HG03558 (cell line): ENCODE data around the gene WDR54.

Experiments
- ATAC-seq: cut with Tn5 transposase; IDR thresholded peaks from one replicate; pipeline ENCODE4 v1.9.1; 2021; ENCODE audit warnings: moderate number of reproducible peaks; ENCODE audit not compliant: unreplicated experiment; ENCODE audit errors: extremely low read depth

The WDR54 gene, protein sequence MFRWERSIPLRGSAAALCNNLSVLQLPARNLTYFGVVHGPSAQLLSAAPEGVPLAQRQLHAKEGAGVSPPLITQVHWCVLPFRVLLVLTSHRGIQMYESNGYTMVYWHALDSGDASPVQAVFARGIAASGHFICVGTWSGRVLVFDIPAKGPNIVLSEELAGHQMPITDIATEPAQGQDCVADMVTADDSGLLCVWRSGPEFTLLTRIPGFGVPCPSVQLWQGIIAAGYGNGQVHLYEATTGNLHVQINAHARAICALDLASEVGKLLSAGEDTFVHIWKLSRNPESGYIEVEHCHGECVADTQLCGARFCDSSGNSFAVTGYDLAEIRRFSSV

DNA sequence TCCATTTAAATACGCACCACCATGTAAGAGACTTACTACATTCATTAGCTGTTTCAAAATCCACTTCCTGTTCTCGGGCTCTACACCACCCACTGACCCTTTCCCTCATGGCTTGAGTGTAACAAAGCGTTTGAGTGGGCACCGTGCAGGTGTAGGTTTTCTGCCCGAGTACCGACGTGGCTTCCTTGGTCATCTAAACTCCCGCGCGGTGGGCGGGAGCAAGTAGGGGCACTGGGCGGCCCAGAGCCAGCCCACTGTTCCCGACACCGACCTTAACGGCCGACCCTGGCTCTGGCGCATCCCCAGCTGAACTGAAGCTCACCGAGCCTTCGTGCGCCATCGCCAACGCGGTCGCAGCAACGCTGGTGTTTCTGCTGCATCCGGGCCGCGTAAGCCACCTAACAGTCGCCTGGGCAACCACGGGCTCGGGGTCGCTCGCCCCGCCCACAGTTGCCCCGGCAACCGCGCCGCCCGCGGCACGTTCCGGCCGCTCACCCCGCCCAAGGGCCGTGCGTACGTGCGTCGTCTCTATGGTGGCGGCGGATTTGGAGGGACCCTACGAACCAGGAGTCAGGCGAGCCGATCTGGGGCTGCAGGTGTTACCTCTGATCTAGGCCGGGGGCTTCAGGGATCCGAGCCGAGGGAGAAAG lies at the start of gene WDR54, which contains the start of gene C2orf81:
TSS of gene WDR54 (plus strand) at position 510 of the 650 bp plus-strand sequence. CDS start 424 bp downstream, outside the sequence.
TSS of gene C2orf81 (minus strand) at position 399 of the 650 bp plus-strand sequence. CDS start at position 340, 59 bp downstream.
- ATAC-seq, result peak; percentile 69

DNA sequence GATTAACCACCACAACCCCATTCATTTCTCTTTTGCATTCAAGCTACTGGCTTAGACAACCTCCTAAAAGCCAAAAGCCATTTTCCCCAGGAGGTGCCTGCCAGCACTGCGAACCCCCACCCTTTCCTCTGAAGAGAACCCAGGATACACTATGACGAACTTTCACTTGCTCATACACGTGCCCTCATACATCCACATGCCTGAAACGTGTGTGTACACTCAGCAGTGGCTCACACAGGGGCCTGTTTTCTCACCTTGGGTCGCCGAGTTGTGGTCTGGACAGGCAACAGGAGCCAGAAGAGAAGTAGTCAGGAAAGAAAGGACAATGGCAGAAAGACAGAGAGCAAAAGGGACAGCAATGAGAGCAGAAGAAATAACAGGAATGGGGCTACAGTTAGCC lies 48.9 kb upstream of the WDR54 start:
- ATAC-seq, result no peak

DNA sequence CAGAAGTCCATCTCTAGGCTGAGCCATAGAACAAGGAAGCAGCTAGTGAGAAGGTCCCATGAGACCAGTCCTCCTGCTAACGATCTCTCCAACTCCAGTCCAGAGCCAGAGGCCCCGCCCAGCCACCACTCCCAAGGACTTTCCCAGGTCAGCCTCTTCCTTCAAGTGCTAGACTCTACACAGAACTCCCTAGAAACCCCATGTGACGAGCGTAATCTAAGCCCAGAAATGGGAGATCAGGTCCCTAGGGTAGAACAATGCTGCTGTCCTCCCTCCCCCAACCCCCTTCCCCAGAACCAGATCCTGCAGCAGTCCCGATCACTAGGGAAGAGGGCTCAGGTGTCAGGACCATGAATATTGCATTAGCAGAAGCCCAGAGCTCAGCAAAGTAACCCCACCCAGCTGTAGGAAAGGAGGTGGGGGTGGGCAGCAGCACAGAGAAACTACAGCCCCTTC lies 48.3 kb upstream of the WDR54 start:
- ATAC-seq, result no peak

DNA sequence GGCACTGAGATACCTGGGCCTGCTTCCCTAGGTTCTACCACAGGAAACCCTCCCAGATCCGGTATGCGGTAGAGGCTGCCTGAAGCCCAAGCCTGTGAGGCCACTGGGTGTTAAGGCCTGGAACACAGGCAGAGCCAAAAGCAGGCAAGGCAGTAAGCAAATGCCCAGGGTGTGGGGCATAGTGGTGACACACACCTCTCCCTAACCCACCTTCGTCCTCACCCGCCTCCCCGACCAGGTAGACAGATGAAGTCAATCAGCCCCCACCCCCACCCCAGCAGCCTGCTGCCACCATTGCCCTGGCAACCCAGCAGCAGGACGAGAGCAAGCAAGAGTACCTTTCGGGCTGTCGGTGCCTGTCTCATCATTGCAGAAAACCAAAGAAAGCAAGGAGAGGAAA lies 47.5 kb upstream of the WDR54 start:
- ATAC-seq, result no peak

DNA sequence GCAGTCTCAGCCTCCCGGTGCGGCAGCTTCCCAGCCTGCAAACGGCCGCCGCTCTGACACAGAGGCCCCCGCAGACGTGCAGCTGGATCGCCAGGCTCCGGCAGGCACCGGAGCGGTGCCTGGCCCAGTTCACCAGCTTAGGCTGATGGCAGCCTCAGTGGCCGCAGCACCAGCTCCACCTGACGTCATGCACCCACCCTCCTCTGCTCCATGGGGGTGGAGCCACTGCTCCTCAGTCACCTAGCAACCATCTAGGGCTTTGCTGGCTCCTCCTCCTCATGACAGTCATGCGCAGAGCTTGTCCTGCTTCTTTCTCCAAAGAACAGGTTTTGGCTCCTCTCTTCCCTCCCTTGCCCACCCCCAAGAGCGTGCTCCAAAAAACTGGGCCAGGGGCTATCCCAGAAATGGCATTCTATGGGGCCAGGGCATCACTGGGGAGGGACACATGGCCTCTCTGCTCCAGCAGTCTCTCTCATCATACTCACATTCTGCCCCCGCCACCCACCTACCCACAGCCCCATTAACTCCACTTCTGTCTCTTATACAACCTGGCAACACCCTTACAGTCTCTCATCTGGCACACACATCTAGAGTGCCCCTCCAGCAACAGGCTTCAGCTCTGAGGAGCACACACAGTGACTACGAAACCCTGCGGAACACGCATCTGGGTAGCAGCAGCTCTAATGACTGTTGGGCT lies 46.9 kb upstream of the WDR54 start:
- no peak for ATAC-seq

DNA sequence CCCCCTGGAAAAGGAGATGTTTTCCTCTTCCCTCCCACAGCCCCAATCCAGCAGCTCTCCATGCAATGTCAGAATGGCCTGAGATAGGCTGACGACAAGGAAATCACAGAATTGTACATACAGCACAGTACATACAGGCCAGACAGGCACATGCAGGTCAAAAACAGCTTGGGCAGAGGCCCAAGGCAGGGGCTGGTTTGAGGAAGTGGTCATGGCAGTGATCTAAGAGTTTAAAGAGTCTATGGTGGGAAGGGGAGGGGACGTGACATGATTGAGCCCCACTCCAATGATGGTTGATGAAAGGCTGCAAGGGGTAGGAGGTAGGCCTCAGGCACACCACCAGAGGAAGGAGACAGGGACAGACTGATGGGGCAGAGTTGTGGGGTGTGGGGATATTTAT lies 45.7 kb upstream of the WDR54 start:
- no peak for ATAC-seq

DNA sequence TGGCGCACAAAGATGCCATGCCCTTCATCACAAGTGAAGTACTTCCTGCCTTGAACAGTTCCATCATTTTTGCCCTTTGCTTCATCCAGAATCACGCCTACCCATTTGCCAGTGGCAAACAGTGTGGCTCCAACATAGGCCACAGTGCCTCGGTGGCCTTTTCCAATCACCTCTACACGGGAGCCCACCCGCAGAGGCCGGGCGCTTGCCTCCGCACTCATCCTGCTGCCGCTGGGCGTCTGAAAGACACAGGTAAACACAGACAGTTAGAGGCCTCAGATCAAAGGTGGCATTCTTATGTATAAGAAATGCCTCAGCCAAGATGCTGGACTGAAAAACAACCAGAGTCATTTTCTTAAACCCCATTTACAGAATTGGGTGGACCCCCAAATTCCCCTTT lies 43.5 kb upstream of the WDR54 start:
- ATAC-seq, result no peak

DNA sequence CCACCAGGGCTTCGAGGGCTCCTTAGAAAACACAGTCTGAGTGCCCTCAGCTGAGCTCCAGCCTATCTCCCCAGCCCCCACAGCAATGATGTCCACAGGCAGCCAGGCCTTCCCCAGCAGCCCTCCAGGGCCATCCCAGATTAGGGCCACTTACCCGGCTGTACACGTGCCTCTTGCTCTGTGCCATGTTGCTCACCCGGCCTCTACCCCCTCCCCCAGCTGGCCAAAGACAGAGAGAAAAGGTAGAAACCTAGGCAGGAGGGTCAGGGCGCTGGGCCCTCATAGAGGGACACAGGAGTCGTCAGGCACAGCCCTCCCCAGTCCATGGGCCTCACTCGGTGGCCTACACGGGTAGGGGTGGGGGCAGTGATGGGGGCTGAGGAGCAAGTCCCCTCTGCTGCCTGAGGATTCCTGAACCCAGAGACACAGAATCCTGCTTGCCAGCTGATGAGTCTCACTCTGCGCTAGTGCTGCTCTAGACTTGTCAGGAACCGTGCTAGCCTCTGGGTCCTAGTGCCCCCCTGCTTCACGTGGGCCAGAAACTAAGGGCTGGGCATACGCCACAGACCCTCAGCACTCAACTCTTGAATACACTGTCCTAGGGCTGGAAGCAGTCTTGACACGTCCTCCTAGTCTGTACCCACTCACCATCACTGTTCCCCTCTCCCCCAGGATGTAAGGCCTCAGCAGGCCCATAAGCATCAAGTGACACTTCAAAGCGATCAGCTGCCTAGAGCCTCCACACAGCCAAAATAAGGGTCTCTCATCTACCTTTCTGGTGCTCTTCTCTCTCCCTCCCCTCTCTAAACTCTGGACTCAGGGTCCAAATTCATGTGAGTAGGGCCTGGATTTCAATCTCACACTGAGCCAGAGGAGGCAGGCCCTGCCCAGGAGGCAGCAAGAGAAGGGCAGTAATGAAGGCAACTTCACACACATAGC lies 41.4 kb upstream of the WDR54 start, which contains the start of gene DCTN1:
TSS of gene DCTN1 (minus strand) at position 461 of the 939 bp plus-strand sequence. CDS start at position 187, 274 bp downstream.
- no peak for ATAC-seq

DNA sequence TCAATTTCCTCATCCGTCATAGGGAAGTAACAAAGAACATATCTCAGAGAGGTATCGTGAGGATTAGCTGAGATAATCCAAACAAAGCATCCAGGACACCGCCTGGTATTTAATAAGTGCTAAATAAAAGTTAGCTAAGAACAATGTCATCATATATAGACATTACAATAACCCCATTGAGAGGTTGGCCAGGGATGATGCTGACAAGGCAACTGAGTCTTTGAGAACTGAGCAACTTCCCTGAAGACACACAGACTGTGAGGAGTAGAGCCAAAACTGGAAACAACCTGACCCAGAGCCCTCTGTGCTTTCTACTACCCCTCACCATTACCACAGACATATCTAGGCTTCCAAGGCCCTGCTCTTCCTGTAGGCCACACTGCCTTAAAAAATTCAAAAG lies 39.8 kb upstream of the WDR54 start:
- ATAC-seq, result no peak

DNA sequence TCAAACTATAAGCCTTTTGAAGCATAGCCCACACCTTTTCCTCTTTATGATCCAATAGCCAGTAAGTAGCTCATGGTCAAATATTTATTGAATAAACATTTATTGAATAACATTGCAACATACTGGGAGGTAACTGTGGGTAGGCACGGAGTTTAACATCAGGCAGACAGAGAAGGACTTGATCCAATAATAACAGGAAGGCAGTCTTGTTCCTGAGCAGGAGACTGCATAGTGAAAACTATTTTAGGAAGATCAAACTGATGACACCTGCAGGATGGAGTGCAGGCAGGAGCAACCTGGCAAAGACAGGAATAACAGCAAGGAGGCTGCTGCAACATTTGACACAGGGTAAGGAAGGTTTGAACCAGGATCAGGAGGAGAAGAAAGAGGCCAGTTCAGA lies 38.3 kb upstream of the WDR54 start:
- no peak for ATAC-seq

DNA sequence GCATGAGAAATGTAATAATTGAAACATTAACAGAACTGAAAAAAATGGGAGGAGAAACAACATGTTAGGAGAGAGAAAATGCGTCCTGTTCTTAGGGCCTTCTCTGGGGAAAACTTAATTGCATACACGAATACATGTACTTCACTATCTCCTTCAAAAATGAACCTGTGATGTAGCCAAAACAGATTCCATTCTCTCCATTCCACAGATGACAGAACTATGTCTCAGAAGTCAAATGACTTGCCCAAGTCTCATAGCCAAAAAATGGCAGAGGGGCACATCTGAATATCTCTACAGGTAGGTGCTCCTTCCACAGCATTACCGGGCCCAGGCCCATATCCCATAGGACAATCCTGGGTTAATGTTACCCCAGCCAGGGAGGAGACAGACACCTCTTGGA lies 37.5 kb upstream of the WDR54 start:
- no peak for ATAC-seq

DNA sequence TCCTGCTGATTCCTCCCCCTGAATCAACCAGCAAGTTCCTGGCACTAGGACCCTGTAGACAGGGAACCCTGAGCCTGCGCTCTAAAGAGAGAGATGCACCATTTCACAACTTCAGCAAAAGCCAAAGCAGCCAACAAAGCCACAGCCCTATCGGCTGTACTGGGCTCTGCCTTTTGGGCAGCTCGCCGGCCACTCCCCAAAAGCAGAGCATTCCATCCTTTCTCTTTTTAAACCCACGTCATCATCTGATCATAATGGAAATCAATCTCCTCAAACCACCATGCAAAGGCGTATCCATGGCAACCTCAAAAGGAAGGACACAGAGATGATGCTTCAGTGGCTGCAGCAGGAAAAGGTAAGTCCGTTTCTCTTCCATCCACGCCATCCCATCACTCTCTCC lies 36.1 kb upstream of the WDR54 start:
- ATAC-seq, result no peak

DNA sequence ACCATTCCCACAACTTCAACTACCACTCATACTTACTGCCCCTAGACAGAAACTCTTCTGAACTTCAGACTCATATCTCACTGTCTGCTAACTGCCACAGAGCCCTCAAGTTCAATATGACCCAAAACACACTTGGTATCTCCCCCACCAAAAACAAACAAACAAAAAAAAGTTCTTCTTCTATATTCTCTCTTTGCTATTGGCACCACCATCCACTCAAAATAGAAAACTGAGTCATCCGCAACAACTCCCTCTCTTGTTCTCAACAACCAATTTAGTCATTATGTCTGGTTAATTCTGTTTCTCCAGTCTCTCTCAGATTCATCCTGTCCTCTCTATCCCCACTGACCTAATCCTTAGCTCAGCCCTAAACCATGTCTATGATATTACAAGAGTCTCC lies 34.2 kb upstream of the WDR54 start:
- no peak for ATAC-seq

DNA sequence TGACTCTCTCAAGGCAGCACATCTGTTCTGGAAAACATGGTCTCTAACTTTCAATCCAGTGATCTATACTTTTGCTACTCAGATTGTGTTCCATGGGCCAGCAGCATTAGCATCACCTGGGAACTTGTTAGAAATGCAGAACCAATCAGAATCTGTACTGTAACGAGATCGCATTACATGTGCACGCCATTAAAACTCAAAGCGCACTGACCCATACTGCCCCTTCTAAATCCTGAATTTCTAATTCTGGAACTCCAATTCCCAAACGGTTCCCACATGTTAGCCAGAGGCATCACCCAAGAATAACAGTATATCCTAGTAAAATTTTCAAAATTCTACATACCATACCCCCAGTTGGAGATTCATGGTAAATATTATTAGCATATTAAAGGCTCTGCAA lies 30.9 kb upstream of the WDR54 start:
- no peak for ATAC-seq

DNA sequence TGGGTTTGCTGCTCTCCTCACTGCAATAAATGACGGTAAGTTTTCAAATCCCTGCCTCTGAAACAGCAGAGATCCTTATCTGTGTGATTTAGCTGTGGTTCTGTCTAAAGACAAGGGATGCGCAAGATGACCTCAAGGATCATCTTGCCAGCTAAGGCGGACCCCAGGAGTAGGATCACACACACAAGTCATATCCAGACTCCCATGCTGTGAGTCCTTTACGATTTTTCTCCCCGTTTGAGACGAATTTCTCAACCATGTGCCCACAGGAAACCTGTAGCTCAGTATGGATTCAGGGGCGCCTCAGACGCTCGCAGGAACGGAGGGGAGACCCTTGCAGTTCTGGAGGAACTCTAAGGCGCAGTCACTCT lies 30.3 kb upstream of the WDR54 start:
- no peak for ATAC-seq

DNA sequence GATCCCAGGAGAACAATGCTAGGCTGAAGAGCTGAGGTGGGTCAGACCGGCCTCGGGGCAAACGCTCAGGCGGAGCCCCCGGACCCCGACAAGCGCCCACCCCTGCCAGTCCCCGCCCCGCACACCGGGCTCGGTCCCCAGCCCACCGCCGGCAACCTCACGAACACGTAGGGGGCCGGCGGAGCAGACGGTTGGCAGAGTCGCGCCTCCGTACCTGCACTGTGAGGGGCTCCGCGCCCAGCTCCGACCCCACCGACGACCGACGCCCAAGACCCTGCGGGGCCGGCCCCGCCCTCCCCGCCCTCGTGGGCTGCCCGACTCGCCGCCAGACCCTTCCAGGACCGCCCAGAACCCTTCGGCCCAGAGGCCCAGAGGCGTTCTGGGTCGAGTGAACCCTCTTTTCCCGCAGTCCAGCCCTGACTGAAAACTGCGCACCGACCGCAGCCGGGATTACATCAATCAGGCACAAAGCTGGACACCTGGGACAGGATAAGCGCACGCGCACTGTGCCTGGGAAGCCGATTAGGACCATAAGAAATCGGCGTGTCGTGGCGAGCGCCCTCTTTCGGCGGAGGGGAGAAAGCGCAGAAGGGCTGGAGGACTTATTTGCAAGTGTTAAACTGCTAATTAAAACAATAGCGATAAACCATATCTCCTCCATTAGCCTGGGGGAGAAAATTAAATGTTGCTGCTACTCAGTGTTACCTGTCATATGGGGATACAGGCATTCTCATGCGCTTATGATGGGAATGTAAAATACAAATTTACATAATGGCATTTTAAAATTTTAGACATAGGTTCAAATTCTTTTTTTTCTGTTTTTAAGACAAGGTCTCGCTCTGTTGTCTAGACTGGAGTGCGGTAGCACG lies 29.7 kb upstream of the WDR54 start:
- no peak for ATAC-seq

DNA sequence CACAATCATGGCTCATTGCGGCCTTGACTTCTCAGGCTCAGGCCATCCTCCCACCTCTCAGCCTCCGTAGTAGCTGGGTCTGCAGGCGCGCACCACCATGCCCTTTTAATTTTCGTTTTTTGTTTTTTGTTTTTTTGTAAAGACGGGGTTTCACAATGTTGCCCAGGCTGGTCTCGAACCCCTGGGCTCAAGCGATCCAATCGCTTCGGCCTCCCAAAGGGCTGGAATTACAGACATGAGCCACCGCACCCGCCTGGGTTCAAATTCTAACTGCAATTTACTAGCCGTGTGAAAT lies 29.1 kb upstream of the WDR54 start:
- no peak for ATAC-seq

DNA sequence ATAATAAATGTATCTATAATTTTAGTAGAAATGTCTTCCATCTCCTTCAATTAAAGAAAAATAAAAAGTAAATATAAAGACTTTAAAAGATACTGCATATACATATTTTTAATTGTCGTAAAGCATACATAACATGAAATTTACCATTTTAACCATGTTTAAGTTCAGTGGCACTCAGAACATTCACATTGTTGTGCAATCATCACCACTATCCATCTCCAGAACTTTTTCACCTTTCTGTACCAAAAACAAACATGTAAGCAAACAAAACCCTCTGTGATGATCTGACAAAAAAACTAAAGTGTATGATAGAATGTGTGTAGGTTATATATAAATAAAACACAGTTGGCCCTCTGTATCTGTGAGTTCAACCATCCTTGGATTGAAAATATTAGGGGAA lies 28.0 kb upstream of the WDR54 start:
- no peak for ATAC-seq

DNA sequence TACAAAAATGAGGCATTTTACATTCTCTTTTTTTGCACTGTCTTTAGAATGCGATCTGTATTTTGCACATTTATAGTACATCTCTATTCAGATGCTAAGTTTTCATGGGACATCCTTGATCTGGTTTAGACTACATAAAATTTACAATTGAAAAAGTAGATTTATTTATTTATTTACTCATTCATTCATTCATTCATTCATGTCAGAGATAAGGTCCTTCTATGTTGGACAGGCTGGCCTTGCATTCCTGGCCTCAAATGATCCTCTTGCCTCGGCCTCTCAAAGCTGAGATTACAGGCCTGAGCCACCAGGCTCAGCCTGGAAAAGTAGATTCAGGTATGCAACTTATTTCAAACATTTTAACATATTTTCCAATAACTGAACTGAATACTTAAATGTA lies 25.4 kb upstream of the WDR54 start:
- ATAC-seq, result no peak
